GM20431 (cell line): ENCODE measurements around the gene ZFAND3.
"Not testable (repeated sequence)": the region's sequence is repeated elsewhere in the genome, so short reads cannot be mapped to it uniquely, and the experiment has no call there.

Experiments used
- in situ Hi-C: fragments of 300-500 bp; cut with MseI, MboI; formaldehyde crosslinking; loops from one replicate; pipeline ENCODE4 v1.15.0; 2020; ENCODE audit warnings: low sequenced_read_pairs; ENCODE audit not compliant: unreplicated experiment

ZFAND3 gene

DNA sequence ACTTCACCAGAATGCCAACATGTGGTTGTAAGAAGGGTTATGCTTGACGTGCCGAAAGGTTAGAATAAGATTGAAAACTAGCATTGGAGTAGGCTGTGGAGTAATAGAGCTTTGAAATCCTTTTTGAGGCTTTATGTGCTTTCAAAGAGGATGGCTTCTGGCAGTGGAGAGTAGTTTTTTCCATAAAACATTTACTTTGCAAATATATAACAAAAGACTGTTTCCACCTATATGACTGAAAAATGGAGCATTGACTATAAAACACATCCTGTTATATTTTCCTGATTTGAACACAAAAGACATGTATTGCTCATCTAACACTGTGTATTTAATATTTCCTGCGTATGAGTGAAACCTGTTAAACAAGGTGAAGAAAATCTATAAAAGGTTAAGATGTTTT is 38.8 kb downstream of the ZFAND3 start:
- in situ Hi-C loops = no loop called here

DNA sequence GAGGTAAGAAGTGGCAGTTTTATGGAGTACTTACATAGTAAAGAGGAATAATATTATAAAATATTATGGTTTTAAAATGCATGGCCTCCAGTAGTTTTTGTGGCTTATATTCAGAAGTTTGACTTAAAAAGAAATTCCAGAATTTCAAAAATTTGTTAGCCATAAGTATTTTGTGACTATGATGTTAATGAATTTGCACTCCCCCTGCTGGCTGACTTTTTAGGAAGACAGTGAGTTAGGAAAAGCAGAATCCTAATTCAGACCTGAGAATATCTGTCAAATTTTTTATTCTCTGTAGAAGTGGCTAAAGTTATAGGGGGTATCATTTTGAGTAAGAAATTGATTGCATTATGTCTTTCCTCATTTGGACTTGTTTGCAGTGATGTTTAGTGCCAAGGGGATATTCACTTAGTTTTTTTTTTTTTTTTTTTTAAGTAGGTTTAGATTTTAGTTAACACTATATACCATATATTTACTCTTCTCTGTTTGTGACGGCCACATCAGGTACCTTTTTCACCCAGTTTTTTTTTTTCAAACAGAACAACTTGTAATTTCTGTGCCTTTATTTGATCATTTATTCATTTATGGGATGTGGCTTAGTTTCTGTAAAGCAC is 40.8 kb downstream of the ZFAND3 start:
- in situ Hi-C loops = no loop called here

DNA sequence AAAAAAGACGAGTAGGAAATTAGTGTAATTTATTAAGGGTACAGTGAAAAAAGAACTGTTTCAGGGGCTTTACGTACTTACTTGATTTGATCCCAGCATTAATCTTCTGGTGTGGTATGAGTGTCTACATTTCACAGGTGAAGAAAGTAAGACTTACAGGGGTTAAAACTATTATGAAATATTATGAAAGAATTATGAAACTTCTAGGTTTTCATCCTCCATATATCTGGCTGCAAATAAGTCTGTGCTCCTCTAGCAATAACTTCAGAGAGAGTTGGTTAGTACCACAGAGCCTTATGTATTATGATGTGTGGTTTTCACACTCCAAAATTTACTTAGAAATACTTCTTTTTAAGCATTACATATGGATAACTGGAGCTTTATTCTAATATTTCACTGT is 41.9 kb downstream of the ZFAND3 start:
- in situ Hi-C loops = no loop called here

DNA sequence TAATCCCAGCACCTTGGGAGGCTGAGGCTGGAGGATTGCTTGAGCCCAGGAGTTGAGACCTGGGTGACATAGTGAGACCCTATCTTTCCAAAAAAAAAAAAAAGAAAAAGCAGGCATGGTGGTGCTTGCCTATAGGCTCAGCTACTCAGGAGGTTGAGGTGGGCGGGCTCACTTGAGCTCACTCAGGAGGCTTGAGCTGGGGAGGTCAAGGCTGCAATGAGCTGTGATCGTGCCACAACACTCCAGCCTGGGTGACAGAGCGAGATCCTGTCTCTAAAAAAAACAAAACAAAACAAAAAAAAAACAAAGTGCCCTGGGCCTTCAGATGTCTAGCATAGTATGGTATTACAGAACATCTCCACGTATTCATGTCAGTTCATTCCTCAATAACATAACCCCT is 42.9 kb downstream of the ZFAND3 start:
- in situ Hi-C loops = no loop called here

DNA sequence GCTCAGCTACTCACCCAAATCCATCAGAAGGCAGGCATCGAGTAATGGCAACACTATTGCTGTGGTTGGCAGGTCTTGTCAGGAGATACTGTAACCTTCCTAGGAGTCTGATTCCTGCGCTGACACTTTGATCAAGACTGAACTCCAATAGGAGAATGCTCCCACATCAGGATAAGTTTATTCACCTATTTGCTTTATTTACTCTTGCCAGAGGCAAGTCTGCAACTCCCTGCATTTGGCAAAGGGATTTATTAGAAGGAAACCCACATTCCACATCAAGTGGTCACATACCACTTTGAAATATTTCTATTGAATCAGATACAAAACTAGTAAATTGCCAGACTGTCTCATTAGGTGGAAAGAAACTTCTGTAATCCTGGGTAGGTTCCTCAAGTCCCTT is 43.5 kb downstream of the ZFAND3 start:
- in situ Hi-C loops = no loop called here

DNA sequence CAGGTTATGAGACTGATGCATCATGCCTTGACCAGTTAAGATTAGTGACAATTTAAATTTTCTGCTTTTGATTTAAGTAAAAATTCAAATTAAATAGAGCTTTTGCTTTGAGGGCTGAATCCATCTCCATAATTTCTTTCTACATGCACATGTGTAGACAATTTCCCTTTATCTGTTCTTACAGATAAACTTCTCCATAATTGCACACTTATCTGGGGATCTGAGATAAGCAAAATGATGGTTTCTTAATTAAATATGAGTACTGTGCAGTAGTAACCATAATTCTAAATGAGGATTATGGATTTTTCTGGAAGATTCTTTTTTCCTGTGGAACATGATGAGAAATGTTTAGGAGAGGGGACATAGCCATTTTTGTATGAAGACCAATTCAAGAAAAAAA is 44.7 kb downstream of the ZFAND3 start:
- in situ Hi-C loops = no loop called here

DNA sequence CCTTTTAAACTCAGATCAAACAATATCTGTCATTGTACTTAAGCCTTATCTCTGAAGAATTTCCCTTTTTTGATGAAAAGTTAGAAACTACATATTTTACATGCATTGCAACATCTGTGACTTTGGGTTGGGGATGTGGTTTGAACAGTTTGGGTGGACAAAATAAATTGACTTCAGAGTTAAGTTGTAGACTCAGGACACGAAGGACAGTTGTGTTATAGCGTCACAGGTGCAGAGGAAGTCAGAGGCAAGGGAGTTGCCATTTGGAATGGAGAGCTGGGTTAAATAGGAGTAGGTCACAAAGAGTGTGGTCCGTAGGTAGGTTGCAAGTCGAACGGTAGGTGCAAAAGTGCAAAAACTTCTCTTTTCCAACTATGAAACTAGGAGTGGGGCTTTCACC is 46.0 kb downstream of the ZFAND3 start:
- in situ Hi-C loops = no loop called here

DNA sequence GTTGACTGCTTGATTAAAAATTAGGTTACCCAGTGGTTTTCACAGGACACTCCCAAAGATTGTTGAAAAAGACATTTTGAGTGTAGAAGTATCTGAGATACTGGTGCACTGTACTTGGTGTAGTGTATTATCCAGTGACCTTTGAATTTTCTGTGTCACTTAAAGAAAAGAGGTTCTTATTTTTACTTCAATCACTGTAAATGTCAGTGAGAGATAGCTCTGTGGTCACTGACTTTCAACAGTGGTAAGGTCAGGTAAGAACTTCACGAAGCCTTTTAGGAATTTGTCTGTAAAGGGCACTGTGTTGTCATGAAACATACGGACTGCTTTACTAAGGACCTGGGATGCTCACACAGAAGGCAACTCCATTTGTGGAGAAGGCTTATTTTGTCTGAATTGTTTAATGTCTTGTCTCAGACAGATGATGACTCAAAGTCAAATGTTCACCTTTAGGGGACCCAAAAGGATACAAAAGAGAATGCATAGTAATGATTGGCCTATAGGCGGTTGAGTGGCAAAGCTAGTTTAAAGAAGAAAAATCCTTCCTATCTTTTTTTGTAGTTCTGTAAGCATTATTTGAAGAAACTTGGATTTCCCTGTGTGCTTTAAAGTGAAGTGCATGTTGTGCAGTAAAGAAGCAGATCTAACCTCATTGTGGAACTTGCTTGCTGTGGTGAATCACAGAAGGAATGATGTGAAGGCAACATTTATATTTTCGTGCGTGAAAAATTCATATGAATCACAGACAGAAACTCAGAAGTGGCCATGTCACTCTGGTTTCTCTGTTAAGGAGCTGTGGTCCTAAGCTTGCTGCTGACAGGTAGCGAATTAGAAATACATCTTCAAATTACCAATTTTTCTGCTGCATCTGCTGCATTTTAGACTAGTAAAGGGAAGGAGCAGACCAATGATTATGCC is 47.3 kb downstream of the ZFAND3 start:
- in situ Hi-C loops = no loop called here

DNA sequence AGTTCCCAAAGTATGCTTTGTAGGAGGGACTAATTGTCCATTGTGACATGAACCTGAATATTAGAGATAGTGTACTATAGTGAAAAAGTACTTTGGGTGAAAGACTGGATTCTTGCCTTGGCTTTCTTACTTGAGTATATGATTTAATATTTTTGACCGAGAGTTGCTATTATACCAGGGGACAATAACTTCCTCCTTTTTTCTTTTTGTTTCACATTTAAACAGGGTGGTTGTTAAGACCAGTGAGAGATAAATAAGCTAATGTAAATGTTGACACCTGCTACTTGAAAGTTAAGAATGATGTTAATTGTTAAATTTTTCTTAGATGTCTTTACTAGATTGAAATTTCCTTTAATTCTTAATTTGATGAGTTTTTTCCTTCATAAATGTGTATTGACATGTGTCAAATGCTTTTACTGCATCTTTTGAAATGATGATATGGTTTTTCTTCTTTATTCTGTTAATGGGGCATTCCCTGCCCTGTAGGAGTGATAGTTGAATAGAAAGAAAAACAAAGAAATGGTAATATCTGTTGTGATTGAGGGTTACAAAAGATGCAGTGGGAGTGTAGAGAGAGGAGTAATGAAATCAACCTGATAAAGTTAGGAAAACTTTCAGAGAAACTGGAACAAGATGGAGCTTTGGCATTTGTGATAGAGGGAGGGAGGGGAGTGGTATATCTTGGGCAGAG is 48.4 kb downstream of the ZFAND3 start:
- in situ Hi-C loops = no loop called here

DNA sequence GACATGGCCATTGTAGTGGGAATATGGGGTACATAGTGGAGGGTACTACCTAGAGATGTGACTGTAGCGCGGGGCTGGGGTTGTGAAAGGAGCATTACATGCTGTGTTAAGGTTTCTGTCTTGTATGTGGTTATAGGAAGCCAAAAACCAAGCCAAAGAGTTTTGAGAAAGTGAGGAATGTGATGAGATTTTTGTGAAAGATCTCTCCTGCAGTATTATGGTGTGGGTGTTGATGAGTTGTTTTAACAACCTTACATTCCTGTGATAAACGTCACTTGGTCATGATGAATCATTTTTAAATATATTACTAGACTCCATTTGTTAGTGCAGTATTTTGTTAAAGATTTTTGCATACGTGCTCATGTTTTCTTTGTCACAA is 48.9 kb downstream of the ZFAND3 start:
- in situ Hi-C loops = no loop called here

DNA sequence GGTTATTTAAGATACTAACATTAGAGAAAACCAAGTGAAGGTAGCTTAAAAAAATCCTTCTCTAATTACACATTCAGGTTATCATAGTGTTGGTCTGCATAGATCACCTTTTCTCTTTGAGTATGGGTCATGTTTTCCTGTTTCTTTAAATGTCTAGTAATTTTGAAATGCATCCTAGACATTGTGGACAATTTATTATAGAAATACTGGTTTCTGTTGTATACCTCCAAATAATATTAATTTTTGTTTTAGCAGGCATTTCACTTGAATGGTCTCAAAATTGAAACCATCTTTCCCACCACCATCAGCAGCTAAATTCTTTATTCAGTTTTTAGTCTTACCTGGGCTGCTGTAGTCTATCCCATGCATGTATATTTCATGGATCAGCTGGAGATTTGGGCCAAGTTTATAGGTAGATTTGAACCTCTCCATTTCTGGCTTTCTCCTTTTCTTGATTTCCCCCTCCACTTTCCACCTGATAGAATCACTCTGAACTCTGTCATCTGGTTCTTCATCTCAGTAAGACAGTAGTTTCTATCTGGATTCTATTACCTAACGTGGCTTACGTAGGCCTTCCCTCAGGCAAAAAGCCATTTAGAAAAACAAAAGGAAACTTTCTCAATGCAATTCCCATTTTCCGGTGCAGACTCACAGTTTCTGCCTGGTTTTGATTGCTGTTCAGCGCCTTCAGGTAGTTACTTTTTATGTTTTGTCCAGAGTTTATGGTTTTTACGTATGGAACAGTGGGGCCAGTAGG is 52.3 kb downstream of the ZFAND3 start:
- in situ Hi-C loops = no loop called here

DNA sequence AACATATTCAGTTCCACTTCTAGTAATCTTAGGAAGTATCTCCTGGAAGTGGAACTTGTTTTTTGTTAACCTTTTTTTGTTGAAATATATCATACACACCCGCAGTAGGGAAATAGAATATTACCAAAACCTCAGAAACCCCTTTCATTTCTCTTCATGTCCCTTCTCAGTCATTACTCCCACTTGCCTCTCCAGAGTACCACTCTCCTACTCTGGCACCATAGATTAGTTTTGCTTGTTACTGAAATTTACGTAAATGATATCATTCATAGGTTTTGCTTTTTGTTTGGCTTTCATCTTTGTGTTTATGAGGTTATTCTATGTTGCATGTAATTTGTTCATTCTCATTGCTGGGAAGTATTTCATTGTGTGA is 52.8 kb downstream of the ZFAND3 start:
- in situ Hi-C loops = no loop called here

DNA sequence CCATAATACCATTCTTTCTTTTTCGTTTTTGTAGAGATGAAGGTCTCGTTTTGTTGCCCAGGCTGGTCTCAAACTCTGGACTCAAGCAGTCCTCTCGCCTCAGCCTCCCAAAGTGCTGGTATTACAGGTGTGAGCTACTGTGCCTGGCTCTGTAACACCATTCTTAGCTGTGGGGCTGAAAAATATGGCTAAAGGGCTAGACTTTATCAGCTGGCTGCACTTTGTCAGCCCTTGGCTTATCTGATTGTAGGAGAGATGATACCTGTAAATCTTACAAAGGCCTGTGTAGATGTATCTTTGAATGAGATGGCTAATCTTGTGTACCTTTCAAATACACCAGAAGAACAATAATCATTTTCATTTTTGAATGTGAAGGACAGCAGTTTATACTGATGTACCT is 55.2 kb downstream of the ZFAND3 start:
- in situ Hi-C loops = no loop called here

DNA sequence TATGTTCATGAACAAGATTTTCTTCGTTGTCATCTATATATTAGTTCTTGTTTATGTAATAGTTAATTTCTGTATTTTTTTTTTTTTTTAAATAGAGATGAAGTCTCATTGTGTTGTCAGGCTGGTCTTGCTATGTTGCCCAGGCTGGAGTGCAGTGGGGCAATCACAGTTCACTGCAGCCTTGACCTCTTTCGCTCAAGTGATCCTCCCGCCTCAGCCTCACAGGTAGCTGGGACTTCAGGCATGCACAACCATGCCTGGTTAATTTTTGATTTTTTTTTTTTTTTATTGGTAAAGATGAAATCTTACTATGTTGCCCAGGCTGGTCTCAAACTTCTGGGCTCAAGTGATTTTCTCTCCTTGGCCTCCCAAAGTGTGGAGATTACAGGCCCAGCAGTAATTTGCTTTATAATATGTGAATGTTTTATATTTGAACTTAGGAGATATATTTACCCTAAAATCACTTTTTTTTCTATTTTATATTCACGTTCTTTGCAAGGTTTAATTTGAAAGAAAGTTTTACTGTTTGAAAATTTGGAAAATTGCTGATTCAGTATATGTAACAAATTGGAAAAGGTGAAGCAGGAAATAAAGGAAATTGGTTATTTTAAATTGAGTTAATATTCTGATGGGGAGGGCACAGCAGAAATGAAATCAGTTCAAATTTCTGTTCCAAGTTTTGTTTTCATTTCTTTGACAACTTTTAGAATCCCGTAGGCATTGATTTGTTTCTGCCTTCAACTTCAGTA is 56.2 kb downstream of the ZFAND3 start:
- in situ Hi-C loops = no loop called here

DNA sequence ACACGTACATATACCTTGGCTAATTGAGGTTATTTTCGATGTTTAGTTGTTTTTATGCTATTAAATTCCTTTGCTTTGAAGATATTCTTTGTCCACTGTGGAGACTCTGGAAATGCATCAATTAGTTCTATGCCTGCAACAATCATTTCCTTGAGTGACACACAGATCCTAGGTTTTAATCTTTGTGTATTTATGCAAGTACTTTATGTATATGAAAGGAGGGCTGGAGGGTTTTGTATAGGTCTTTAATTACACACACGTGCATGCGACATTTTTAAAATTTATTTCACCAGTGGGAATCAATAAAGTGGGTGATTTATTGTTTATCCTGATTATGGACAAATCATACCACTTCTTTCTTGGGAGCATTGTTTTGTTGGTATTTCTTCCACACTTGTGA is 57.3 kb downstream of the ZFAND3 start:
- in situ Hi-C loops = no loop called here

DNA sequence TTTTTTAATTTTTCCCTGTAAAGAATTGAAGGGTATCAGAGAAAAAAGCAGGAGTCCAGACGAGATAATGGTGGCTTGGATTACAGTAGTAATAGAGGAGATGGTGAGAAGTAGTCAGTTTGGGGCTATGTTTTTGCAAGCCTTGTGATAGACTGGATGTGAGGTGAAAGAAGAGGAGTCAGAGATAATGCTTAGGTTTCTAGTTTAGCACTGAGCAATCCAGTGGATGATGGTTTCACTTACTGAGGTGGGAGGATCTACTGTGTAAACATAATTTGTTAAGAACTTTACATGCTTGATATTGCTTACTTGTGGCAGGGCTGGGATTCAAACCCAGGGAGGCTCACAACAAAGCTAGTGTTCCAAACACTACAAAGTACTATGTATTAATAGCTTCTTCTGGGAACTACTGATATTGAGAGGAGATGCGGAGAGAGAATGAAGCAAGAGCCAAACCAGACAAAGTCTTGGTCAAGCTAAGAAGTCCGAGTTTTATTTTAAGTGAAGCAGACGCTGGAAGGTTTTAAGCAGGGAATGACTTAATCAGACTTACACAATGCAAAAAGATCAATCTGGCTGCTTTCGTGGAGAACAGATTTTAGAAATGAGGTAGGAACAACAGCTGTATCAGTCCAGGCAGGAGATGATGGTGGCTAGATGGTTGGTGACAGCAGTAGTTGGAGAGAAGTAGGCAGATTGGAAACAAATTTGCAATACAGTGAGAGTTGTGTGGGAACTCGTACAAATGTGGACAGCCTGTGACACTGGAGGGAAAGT is 58.0 kb downstream of the ZFAND3 start:
- in situ Hi-C loops = no loop called here

DNA sequence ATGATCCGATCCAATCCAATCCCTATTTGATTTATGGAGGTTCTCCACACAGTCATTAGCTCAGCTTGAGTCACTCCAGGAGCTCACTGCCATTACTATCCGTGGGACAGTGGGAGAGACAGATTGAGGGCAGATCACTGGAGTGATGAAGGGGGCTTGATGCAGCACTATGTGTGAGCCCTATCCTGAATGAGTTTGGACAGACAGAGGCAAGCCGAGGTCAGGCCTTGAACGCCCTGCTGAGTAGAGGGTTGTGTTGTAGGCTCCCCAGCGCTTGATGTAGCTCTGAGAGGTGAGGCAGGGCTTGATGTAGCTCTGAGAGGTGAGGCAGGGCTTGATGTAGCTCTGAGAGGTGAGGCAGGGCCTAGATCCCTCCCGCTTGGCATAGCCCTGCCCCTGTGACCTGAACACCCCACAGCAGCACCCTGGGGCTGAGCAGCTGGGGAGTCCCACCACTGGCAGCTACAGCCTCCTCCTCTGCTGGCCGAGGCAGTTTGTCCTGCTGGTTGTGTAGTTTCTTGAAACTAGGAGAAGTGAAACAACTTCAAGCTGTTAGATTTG is 58.7 kb downstream of the ZFAND3 start:
- in situ Hi-C loops = no loop called here

DNA sequence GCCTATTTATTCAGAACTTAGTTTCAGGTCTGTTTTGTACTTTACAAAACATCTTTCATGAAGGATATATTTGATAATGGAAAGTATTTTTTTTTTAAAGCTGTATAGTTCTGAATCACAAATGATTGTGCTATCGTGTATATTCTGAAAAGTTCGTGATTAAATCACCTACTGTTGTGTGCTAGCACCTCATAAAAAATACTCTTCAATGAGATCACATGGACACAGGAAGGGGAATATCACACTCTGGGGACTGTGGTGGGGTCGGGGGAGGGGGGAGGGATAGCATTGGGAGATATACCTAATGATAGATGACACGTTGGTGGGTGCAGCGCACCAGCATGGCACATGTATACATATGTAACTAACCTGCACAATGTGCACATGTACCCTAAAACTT is 61.1 kb downstream of the ZFAND3 start:
- in situ Hi-C loops = not testable (repeated sequence)

DNA sequence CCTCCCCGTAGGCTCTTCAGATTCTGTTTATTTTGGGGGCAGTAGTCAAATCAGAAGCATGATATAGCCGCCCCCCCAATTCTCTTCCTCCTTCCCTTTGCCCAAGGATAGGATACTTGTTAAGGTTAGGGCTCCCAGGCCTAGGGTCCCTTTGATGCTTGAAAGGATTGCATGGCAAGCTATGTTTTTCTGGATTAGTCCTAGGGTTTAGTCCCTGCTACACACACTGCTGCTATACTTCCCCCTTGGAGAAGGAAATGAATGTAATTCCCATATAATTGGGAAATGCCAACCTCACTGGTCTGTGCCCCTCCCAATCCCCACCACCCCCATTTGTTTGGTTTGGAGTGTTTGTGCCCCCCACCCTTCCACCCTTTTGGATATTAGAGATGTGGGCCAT is 62.8 kb downstream of the ZFAND3 start:
- in situ Hi-C loops = no loop called here
